Neuronal stem cell (in vitro differentiated cells): ENCODE measurements around the gene PPP1R3F.

ENCODE experiments used
- DNase-seq: peaks from one replicate; pipeline ENCODE4 v3.0.0-alpha.2; 2013; ENCODE audit warnings: low spot score
- H2AFZ ChIP-seq: one replicate; pipeline ENCODE4 v1.6.1; 2013; ENCODE audit warnings: mild to moderate bottlenecking, low read length, inconsistent platforms
- H2AK5ac ChIP-seq: 2 replicates; pipeline ENCODE4 v1.6.1; 2013; ENCODE audit warnings: low read depth, mild to moderate bottlenecking, inconsistent platforms, low read length, moderate library complexity, mixed read lengths
- H2BK120ac ChIP-seq: 2 replicates; pipeline ENCODE4 v1.6.1; 2013; ENCODE audit warnings: low read depth, mild to moderate bottlenecking, inconsistent platforms, low read length, moderate library complexity, mixed read lengths
- H2BK12ac ChIP-seq: one replicate; pipeline ENCODE4 v1.6.1; 2013; ENCODE audit warnings: low read length, inconsistent platforms
- H2BK15ac ChIP-seq: 2 replicates; pipeline ENCODE4 v1.6.1; 2013; ENCODE audit warnings: mild to moderate bottlenecking, low read length, inconsistent platforms, mixed read lengths
- H2BK5ac ChIP-seq: one replicate; pipeline ENCODE4 v1.6.1; 2013; ENCODE audit warnings: inconsistent platforms, mild to moderate bottlenecking, low read length, moderate library complexity
- H3K14ac ChIP-seq: one replicate; pipeline ENCODE4 v1.6.1; 2013; ENCODE audit warnings: low read length, inconsistent platforms
- H3K18ac ChIP-seq: 2 replicates; pipeline ENCODE4 v1.6.1; 2013; ENCODE audit warnings: low read length, inconsistent platforms
- H3K23ac ChIP-seq: 2 replicates; pipeline ENCODE4 v1.6.1; 2013; ENCODE audit warnings: low read depth, mild to moderate bottlenecking, mixed read lengths, low read length, inconsistent platforms; ENCODE audit not compliant: poor library complexity
- H3K27ac ChIP-seq: replicated peaks from 3 replicates; pipeline ENCODE4 v1.5.1; 2013; ENCODE audit warnings: low read length, inconsistent platforms
- H3K27me3 ChIP-seq, 3 experiments: 2 replicates each; pipeline ENCODE4 v1.6.1; 2013; ENCODE audit warnings: low read length in 3 of 3, mild to moderate bottlenecking in 2 of 3, inconsistent platforms in 1 of 3, low read depth in 1 of 3, mixed read lengths in 1 of 3, moderate library complexity in 1 of 3; ENCODE audit not compliant: control insufficient read depth in 3 of 3, insufficient read depth in 3 of 3
- H3K36me3 ChIP-seq, 2 donors: replicated peaks in 1 of 2; 2 replicates each; pipeline ENCODE4 v1.6.1; 2013; ENCODE audit warnings: low read length in 2 of 2; ENCODE audit not compliant: control insufficient read depth in 2 of 2, insufficient read depth in 2 of 2
- H3K4ac ChIP-seq: 2 replicates; pipeline ENCODE4 v1.6.1; 2013; ENCODE audit warnings: inconsistent platforms, mild to moderate bottlenecking, low read length, moderate library complexity
- H3K4me1 ChIP-seq, 2 donors: 1 replicate in 1 of 2; 2 replicates in 1 of 2; pipeline ENCODE4 v1.6.1; 2013; ENCODE audit warnings: low read length in 2 of 2, low read depth in 1 of 2; ENCODE audit not compliant: control insufficient read depth in 2 of 2, insufficient read depth in 1 of 2
- H3K4me2 ChIP-seq: one replicate; pipeline ENCODE4 v1.6.1; 2013; ENCODE audit warnings: mild to moderate bottlenecking, low read length, inconsistent platforms; ENCODE audit not compliant: insufficient read depth, poor library complexity, severe bottlenecking
- H3K4me3 ChIP-seq, 2 donors: 2 replicates each; pipeline ENCODE4 v1.5.1; 2013; ENCODE audit warnings: low read length in 2 of 2, mild to moderate bottlenecking in 2 of 2, inconsistent platforms in 1 of 2, moderate library complexity in 1 of 2
- H3K79me1 ChIP-seq: one replicate; pipeline ENCODE4 v1.6.1; 2013; ENCODE audit warnings: low read depth, mild to moderate bottlenecking, inconsistent platforms, low read length, moderate library complexity
- H3K9ac ChIP-seq: one replicate; pipeline ENCODE4 v1.6.1; 2013; ENCODE audit warnings: mild to moderate bottlenecking, low read depth, low read length, inconsistent platforms; ENCODE audit not compliant: poor library complexity
- H3K9me3 ChIP-seq, 2 donors: replicated peaks in 1 of 2; 2 replicates each; pipeline versions ENCODE3 to v1.6.1; 2013; ENCODE audit warnings: low read length in 2 of 2, mild to moderate bottlenecking in 2 of 2, inconsistent platforms in 1 of 2, low read depth in 1 of 2, mixed read lengths in 1 of 2, moderate library complexity in 1 of 2; ENCODE audit not compliant: control insufficient read depth in 2 of 2, insufficient read depth in 1 of 2
- H4K8ac ChIP-seq: one replicate; pipeline ENCODE4 v1.6.1; 2013; ENCODE audit warnings: low read depth, mild to moderate bottlenecking, inconsistent platforms, low read length, moderate library complexity
- H4K91ac ChIP-seq: one replicate; pipeline ENCODE4 v1.6.1; 2013; ENCODE audit warnings: low read length, low read depth, mild to moderate bottlenecking, inconsistent platforms; ENCODE audit not compliant: poor library complexity
- WGBS, 2 donors: extraction: QIAGEN DNeasy Blood & Tissue Kit; methylation state at CpG; one replicate each; pipeline ENCODE4 v1.1.7; 2013; ENCODE audit warnings: missing lambda C conversion rate in 2 of 2, mixed read lengths in 1 of 2; ENCODE audit not compliant: insufficient read length in 2 of 2, insufficient replicate concordance in 1 of 2; ENCODE audit errors: extremely low coverage in 2 of 2; 5-methylcytosine and 5-hydroxymethylcytosine counted together

PPP1R3F gene

GRCh38 chrX:49237060-49237459 lies 32.5 kb upstream of the PPP1R3F start:
- Histone ChIP-seq H3K4ac (no peak overlapping the region), H3K4me2 (no peak overlapping the region), H3K36me3 (no peaks in the 10 kb centered on the region), H3K23ac (no peak overlapping the region), H3K9ac (peak overlapping the region; percentile 63), H3K27me3 (no peaks in the 10 kb centered on the region), H4K91ac (no peak overlapping the region), H2BK5ac (no peak overlapping the region), H3K4me1 (no peaks in the 10 kb centered on the region), H2BK12ac (no peak overlapping the region), H3K4me3 (no peak overlapping the region), H3K9me3 (no peaks in the 10 kb centered on the region), H2AK5ac (no peak overlapping the region), H2AFZ (no peak overlapping the region), H2BK15ac (no peak overlapping the region), H3K79me1 (no peaks in the 10 kb centered on the region), H3K14ac (no peak overlapping the region), H2BK120ac (no peak overlapping the region), H4K8ac (no peak overlapping the region), H3K27ac (no peak overlapping the region), H3K18ac (no peak overlapping the region)
- no peak for DNase-seq
- WGBS, 2 donors, result no CpG with 5 or more reads among the region's 9 CpGs

DNA sequence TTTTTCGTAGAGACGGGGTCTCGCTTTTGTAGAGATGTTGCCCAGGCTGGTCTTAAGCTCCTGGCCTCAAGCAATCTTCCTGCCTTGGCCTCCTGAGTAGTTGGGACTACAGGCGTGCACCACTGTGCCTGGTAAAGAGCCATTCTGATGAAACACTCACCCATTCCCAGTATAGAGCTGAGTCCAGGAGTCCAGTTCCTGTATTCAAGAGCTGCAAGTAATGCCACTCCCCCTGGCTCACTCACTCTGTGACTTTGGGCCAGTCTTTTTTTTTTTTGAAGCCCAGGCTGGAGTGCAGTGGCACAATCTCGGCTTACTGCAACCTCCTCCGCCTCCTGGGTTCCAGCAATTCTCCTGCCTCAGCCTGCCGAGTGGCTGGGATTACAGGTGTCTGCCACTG lies 30.9 kb upstream of the PPP1R3F start:
- Histone ChIP-seq H3K4me1 (no peaks in the 10 kb centered on the region), H3K4ac (no peak overlapping the region), H2BK5ac (no peak overlapping the region), H4K8ac (no peak overlapping the region), H3K9me3 (no peaks in the 10 kb centered on the region), H4K91ac (no peak overlapping the region), H3K9ac (no peak overlapping the region), H2BK120ac (no peak overlapping the region), H3K79me1 (no peaks in the 10 kb centered on the region), H3K4me3 (no peak overlapping the region), H2AFZ (no peak overlapping the region), H2BK12ac (no peak overlapping the region), H3K23ac (no peak overlapping the region), H3K27ac (no peak overlapping the region), H2AK5ac (no peak overlapping the region), H3K18ac (no peak overlapping the region), H3K36me3 (peaks cover 0 to 10% of the 10 kb centered on the region in 2 donors), H3K4me2 (no peak overlapping the region), H3K14ac (no peak overlapping the region), H3K27me3 (no peaks in the 10 kb centered on the region), H2BK15ac (no peak overlapping the region)
- no peak for DNase-seq
- WGBS, 2 donors, result no CpG with 5 or more reads among the region's 7 CpGs

DNA sequence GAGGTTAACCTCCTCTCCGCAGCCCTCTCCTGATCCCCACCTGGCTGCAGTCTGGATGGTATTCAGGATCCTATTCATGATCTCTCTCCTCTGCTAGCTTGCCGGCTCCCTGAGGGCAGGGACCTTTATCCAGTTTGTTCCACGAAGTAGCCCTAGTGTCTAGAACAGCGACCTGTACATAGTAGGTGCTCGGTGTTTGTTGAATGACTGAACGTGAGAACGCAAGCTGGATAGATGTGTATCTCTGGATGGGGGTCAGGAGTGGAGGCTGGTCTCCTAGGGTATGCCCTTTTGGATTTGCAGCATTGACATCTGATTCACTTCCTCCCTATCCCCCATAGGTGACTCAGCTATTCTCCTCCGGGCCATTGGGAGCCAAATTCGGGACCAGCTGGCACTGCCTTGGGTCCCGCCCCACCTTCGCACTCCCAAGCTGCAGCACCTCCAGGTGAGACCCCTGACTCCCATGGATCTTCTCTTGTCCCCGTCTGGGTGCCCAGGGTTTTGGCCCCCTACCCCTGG lies 27.0 kb upstream of the PPP1R3F start:
- H2AK5ac ChIP-seq, result no peak overlapping the region
- H3K9ac ChIP-seq, result no peak overlapping the region
- H3K4me1 ChIP-seq, result no peaks in the 10 kb centered on the region
- H3K27ac ChIP-seq, result no peak overlapping the region
- no peak overlapping the region for H4K8ac ChIP-seq
- no peak overlapping the region for H2BK15ac ChIP-seq
- no peak overlapping the region for H4K91ac ChIP-seq
- peaks cover 0 to 17% of the 10 kb centered on the region in 2 donors for H3K36me3 ChIP-seq
- H3K18ac ChIP-seq, result no peak overlapping the region
- no peaks in the 10 kb centered on the region for H3K27me3 ChIP-seq
- H3K9me3 ChIP-seq, result no peaks in the 10 kb centered on the region
- H2BK12ac ChIP-seq, result no peak overlapping the region
- no peak overlapping the region for H3K23ac ChIP-seq
- no peaks in the 10 kb centered on the region for H3K79me1 ChIP-seq
- no peak overlapping the region for H2BK120ac ChIP-seq
- H3K4ac ChIP-seq, result no peak overlapping the region
- H2AFZ ChIP-seq, result no peak overlapping the region
- H3K4me2 ChIP-seq, result peak overlapping the region; percentile 18
- H2BK5ac ChIP-seq, result no peak overlapping the region
- no peak overlapping the region for H3K4me3 ChIP-seq
- no CpG with 5 or more reads among the region's 12 CpGs for WGBS, 2 donors
- DNase-seq, result no peak
- H3K14ac ChIP-seq, result no peak overlapping the region

- Histone ChIP-seq H2BK15ac (no peak overlapping the region), H3K79me1 (no peaks in the 10 kb centered on the region), H3K23ac (no peak overlapping the region), H3K4ac (no peak overlapping the region), H3K4me2 (no peak overlapping the region), H3K27me3 (no peaks in the 10 kb centered on the region), H4K91ac (no peak overlapping the region), H2AFZ (no peak overlapping the region), H4K8ac (no peak overlapping the region), H2AK5ac (no peak overlapping the region), H3K18ac (no peak overlapping the region), H2BK5ac (no peak overlapping the region), H2BK12ac (no peak overlapping the region), H3K4me3 (no peak overlapping the region), H3K4me1 (no peaks in the 10 kb centered on the region), H3K36me3 (peaks cover 0 to 17% of the 10 kb centered on the region in 2 donors), H3K14ac (no peak overlapping the region), H3K9ac (no peak overlapping the region), H3K27ac (no peak overlapping the region), H3K9me3 (no peaks in the 10 kb centered on the region), H2BK120ac (no peak overlapping the region)
- WGBS, 2 donors, result no CpG with 5 or more reads among the region's 12 CpGs
- DNase-seq, result no peak
Observed at GRCh38 chrX:49243166-49243565, 26.4 kb upstream of the PPP1R3F start.
